Immature natural killer cell (primary cell): ENCODE data around the gene TBL1X. TPM values are rescaled to one million over a fixed set of nuclear protein-coding genes. Genes with fewer than 3 reads are reported as not detected.
A peak's percentile ranks its signal among the peaks of the same experiment; 100 is the strongest.

Experiments
- DNase-seq, 3 donors: peaks; one replicate each; pipeline ENCODE4 v3.0.0; 2022; ENCODE audit warnings: mixed read lengths in 1 of 3
- H3K27ac Mint-ChIP-seq, 6 donors: one replicate each; pipeline ENCODE4 v1.8.0; 2020; ENCODE audit warnings: mixed read lengths in 6 of 6, mild to moderate bottlenecking in 5 of 6, inconsistent platforms in 4 of 6, moderate library complexity in 3 of 6
- H3K27me3 Mint-ChIP-seq, 3 donors: one replicate each; pipeline ENCODE4 v1.8.0; 2020 to 2021; ENCODE audit warnings: low read depth in 3 of 3, mild to moderate bottlenecking in 3 of 3, mixed read lengths in 3 of 3, moderate library complexity in 3 of 3, inconsistent platforms in 1 of 3
- H3K36me3 Mint-ChIP-seq, 3 donors: one replicate each; pipeline ENCODE4 v1.8.0; 2020; ENCODE audit warnings: mixed read lengths in 3 of 3, inconsistent platforms in 2 of 3, mild to moderate bottlenecking in 2 of 3
- H3K4me1 Mint-ChIP-seq, 2 donors: one replicate each; pipeline ENCODE4 v1.8.0; 2020; ENCODE audit warnings: inconsistent platforms in 2 of 2, mild to moderate bottlenecking in 2 of 2, mixed read lengths in 2 of 2, moderate library complexity in 1 of 2
- H3K4me3 Mint-ChIP-seq, 5 donors: one replicate each; pipeline ENCODE4 v1.8.0; 2020; ENCODE audit warnings: mild to moderate bottlenecking in 5 of 5, mixed read lengths in 5 of 5, inconsistent platforms in 3 of 5, moderate library complexity in 3 of 5
- H3K9me3 Mint-ChIP-seq, 6 donors: one replicate each; pipeline ENCODE4 v1.8.0; 2020; ENCODE audit warnings: mild to moderate bottlenecking in 6 of 6, mixed read lengths in 6 of 6, inconsistent platforms in 4 of 6, moderate library complexity in 3 of 6
- polyA plus RNA-seq, 3 donors: library from polyadenylated mRNA; unstranded; fragments of 300-500 nt; fragmentation: Illumina TruSeq; gene quantifications; one replicate each; pipeline ENCODE4 v1.2.3, GENCODE V29; 2021

The TBL1X gene
- polyA plus RNA-seq, 3 donors from 2014 or later, result 6.4 to 12.6 (median 9.9) TPM

GRCh38 chrX:9566150-9566621 is 101.3 kb downstream of the TBL1X start:
- Mint-ChIP-seq H3K27me3 (peaks cover 0 to 3% (median 0%) of the 10 kb centered on the region in 3 donors), H3K4me1 (peaks cover 5 to 6% of the 10 kb centered on the region in 2 donors), H3K9me3 (peaks cover 0 to 2% (median 0%) of the 10 kb centered on the region in 6 donors), H3K4me3 (peak overlapping the region in 4 of 5 donors; percentile 39 to 73 (median 62)), H3K27ac (peak overlapping the region in 4 of 6 donors; percentile 19 to 74 (median 36)), H3K36me3 (no peaks in the 10 kb centered on the region)
- no peak for DNase-seq

- H3K9me3 Mint-ChIP-seq, result no peaks in the 10 kb centered on the region
- H3K4me3 Mint-ChIP-seq, result no peak overlapping the region
- peaks cover 28 to 34% of the 10 kb centered on the region in 2 donors for H3K4me1 Mint-ChIP-seq
- peaks cover 0 to 5% (median 0%) of the 10 kb centered on the region in 3 donors for H3K27me3 Mint-ChIP-seq
- no peak for DNase-seq
- no peak overlapping the region for H3K27ac Mint-ChIP-seq
- H3K36me3 Mint-ChIP-seq, result no peaks in the 10 kb centered on the region
Observed at GRCh38 chrX:9569876-9570301, 105.0 kb downstream of the TBL1X start.

GRCh38 chrX:9573282-9574106 is 108.6 kb downstream of the TBL1X start:
- peak overlapping the region in 1 of 6 donors; percentile 42 for H3K27ac Mint-ChIP-seq
- peaks cover 0 to 5% (median 2%) of the 10 kb centered on the region in 3 donors for H3K27me3 Mint-ChIP-seq
- no peak overlapping the region for H3K4me3 Mint-ChIP-seq
- H3K36me3 Mint-ChIP-seq, result no peaks in the 10 kb centered on the region
- H3K9me3 Mint-ChIP-seq, result no peaks in the 10 kb centered on the region
- peaks cover 49 to 63% of the 10 kb centered on the region in 2 donors for H3K4me1 Mint-ChIP-seq
- no peak for DNase-seq

- Mint-ChIP-seq H3K27ac (no peak overlapping the region), H3K4me3 (no peak overlapping the region), H3K4me1 (peaks cover 57 to 82% of the 10 kb centered on the region in 2 donors), H3K27me3 (peaks cover 2 to 5% (median 2%) of the 10 kb centered on the region in 3 donors), H3K9me3 (no peaks in the 10 kb centered on the region), H3K36me3 (no peaks in the 10 kb centered on the region)
- DNase-seq, result no peak
Observed at GRCh38 chrX:9576059-9576458, 111.2 kb downstream of the TBL1X start.

GRCh38 chrX:9577555-9577954 is 112.7 kb downstream of the TBL1X start:
- Mint-ChIP-seq H3K36me3 (no peaks in the 10 kb centered on the region), H3K27me3 (peaks cover 2 to 5% (median 2%) of the 10 kb centered on the region in 3 donors), H3K4me1 (peaks cover 58 to 74% of the 10 kb centered on the region in 2 donors), H3K9me3 (no peaks in the 10 kb centered on the region), H3K27ac (peak overlapping the region in 1 of 6 donors; percentile 12), H3K4me3 (no peak overlapping the region)
- no peak for DNase-seq

GRCh38 chrX:9578083-9578779 is 113.4 kb downstream of the TBL1X start:
- Mint-ChIP-seq H3K27me3 (peaks cover 2 to 5% (median 2%) of the 10 kb centered on the region in 3 donors), H3K4me3 (no peak overlapping the region), H3K9me3 (no peaks in the 10 kb centered on the region), H3K4me1 (peaks cover 59 to 74% of the 10 kb centered on the region in 2 donors), H3K27ac (no peak overlapping the region), H3K36me3 (no peaks in the 10 kb centered on the region)
- DNase-seq, result no peak

- H3K27ac Mint-ChIP-seq, result no peak overlapping the region
- H3K36me3 Mint-ChIP-seq, result no peaks in the 10 kb centered on the region
- no peak overlapping the region for H3K4me3 Mint-ChIP-seq
- DNase-seq, result no peak
- H3K4me1 Mint-ChIP-seq, result peaks cover 51 to 70% of the 10 kb centered on the region in 2 donors
- no peaks in the 10 kb centered on the region for H3K9me3 Mint-ChIP-seq
- peaks cover 0 to 2% (median 2%) of the 10 kb centered on the region in 3 donors for H3K27me3 Mint-ChIP-seq
Observed at GRCh38 chrX:9581771-9582385, 117.0 kb downstream of the TBL1X start.

GRCh38 chrX:9582956-9583355 is 118.1 kb downstream of the TBL1X start:
- Mint-ChIP-seq H3K36me3 (no peaks in the 10 kb centered on the region), H3K27ac (no peak overlapping the region), H3K27me3 (peaks cover 0 to 2% (median 1%) of the 10 kb centered on the region in 3 donors), H3K4me1 (peaks cover 49 to 70% of the 10 kb centered on the region in 2 donors), H3K9me3 (no peaks in the 10 kb centered on the region), H3K4me3 (no peak overlapping the region)
- no peak for DNase-seq

- Mint-ChIP-seq H3K27ac (no peak overlapping the region), H3K4me1 (peaks cover 32 to 49% of the 10 kb centered on the region in 2 donors), H3K36me3 (peaks cover 2 to 5% (median 4%) of the 10 kb centered on the region in 3 donors)
Observed at GRCh38 chrX:9586992-9587392, 122.1 kb downstream of the TBL1X start.

GRCh38 chrX:9587642-9588041 is 122.8 kb downstream of the TBL1X start:
- Mint-ChIP-seq H3K4me3 (no peak overlapping the region), H3K36me3 (peaks cover 4 to 8% (median 7%) of the 10 kb centered on the region in 3 donors), H3K4me1 (peaks cover 25 to 42% of the 10 kb centered on the region in 2 donors), H3K27me3 (peaks cover 0 to 2% (median 1%) of the 10 kb centered on the region in 3 donors), H3K27ac (no peak overlapping the region), H3K9me3 (peaks cover 0 to 2% (median 0%) of the 10 kb centered on the region in 6 donors)
- no peak for DNase-seq

More at GRCh38 chrX:9586992-9587392, 122.1 kb downstream of the TBL1X start:
- DNase-seq, result no peak
- H3K4me3 Mint-ChIP-seq, result no peak overlapping the region
- peaks cover 0 to 2% (median 0%) of the 10 kb centered on the region in 6 donors for H3K9me3 Mint-ChIP-seq
- peaks cover 0 to 2% (median 1%) of the 10 kb centered on the region in 3 donors for H3K27me3 Mint-ChIP-seq

GRCh38 chrX:9591496-9591895 is 126.6 kb downstream of the TBL1X start:
- Mint-ChIP-seq H3K4me1 (peaks cover 12 to 16% of the 10 kb centered on the region in 2 donors), H3K27ac (no peak overlapping the region)

GRCh38 chrX:9593756-9594155 is 128.9 kb downstream of the TBL1X start:
- Mint-ChIP-seq H3K4me1 (peaks cover 0 to 3% of the 10 kb centered on the region in 2 donors), H3K4me3 (no peak overlapping the region), H3K9me3 (peaks cover 0 to 2% (median 0%) of the 10 kb centered on the region in 6 donors), H3K36me3 (peaks cover 4 to 8% (median 7%) of the 10 kb centered on the region in 3 donors), H3K27me3 (peaks cover 2% of the 10 kb centered on the region in 3 donors), H3K27ac (no peak overlapping the region)
- DNase-seq, result no peak

More at GRCh38 chrX:9591496-9591895, 126.6 kb downstream of the TBL1X start:
- Mint-ChIP-seq H3K4me3 (no peak overlapping the region), H3K27me3 (peaks cover under 1 to 3% (median 2%) of the 10 kb centered on the region in 3 donors), H3K36me3 (peaks cover 4 to 8% (median 7%) of the 10 kb centered on the region in 3 donors), H3K9me3 (peaks cover 0 to 2% (median 0%) of the 10 kb centered on the region in 6 donors)
- no peak for DNase-seq

GRCh38 chrX:9595174-9595573 is 130.3 kb downstream of the TBL1X start:
- Mint-ChIP-seq H3K36me3 (peaks cover 4 to 8% (median 7%) of the 10 kb centered on the region in 3 donors), H3K9me3 (peaks cover 0 to 2% (median 0%) of the 10 kb centered on the region in 6 donors), H3K4me3 (no peak overlapping the region), H3K27me3 (peaks cover 2% of the 10 kb centered on the region in 3 donors), H3K4me1 (peaks cover 3 to 7% of the 10 kb centered on the region in 2 donors), H3K27ac (no peak overlapping the region)
- no peak for DNase-seq
